ENCODE measurements around the gene SKA3.

The SKA3 gene

GRCh38 chr13:21134475-21134874, 41.9 kb downstream of the SKA3 start:
- DNase-seq (ENCODE audit: low read depth), result no peak
- no peak for TF ChIP-seq CTCF (IDR thresholded peaks at IDR 0.05; ENCODE audit: insufficient read depth, low read depth, low read length, missing control alignments)
- no peak overlapping the region for H3K4me3 ChIP-seq (ENCODE audit: low read length)

- TF ChIP-seq CTCF (IDR thresholded peaks at IDR 0.05; ENCODE audit: insufficient read depth, low read depth, low read length, missing control alignments), result no peak
- no peak for DNase-seq (ENCODE audit: low read depth)
- H3K4me3 ChIP-seq (ENCODE audit: low read length), result no peak overlapping the region
These were observed 43.3 kb downstream of the SKA3 start for GRCh38 chr13:21133077-21133476.

GRCh38 chr13:21130116-21130515, 46.2 kb downstream of the SKA3 start:
- no peak for TF ChIP-seq CTCF (IDR thresholded peaks at IDR 0.05; ENCODE audit: insufficient read depth, low read depth, low read length, missing control alignments)
- no peak overlapping the region for H3K4me3 ChIP-seq (ENCODE audit: low read length)
- DNase-seq (ENCODE audit: low read depth), result peak; percentile 10

GRCh38 chr13:21124852-21125251, 51.5 kb downstream of the SKA3 start:
- TF ChIP-seq CTCF (IDR thresholded peaks at IDR 0.05; ENCODE audit: insufficient read depth, low read depth, low read length, missing control alignments), result no peak
- no peak overlapping the region for H3K4me3 ChIP-seq (ENCODE audit: low read length)
- DNase-seq (ENCODE audit: low read depth), result peak; percentile 79

GRCh38 chr13:21123956-21124355, 52.4 kb downstream of the SKA3 start:
- no peak for TF ChIP-seq CTCF (IDR thresholded peaks at IDR 0.05; ENCODE audit: insufficient read depth, low read depth, low read length, missing control alignments)
- no peak for DNase-seq (ENCODE audit: low read depth)

GRCh38 chr13:21121616-21122015, 54.7 kb downstream of the SKA3 start:
- no peak overlapping the region for H3K4me3 ChIP-seq (ENCODE audit: low read length)
- DNase-seq (ENCODE audit: low read depth), result no peak
- TF ChIP-seq CTCF (IDR thresholded peaks at IDR 0.05; ENCODE audit: insufficient read depth, low read depth, low read length, missing control alignments), result no peak

More at GRCh38 chr13:21123956-21124355, 52.4 kb downstream of the SKA3 start:
- H3K4me3 ChIP-seq (ENCODE audit: low read length), result no peak overlapping the region

- no peak overlapping the region for H3K4me3 ChIP-seq (ENCODE audit: low read length)
- TF ChIP-seq CTCF (IDR thresholded peaks at IDR 0.05; ENCODE audit: insufficient read depth, low read depth, low read length, missing control alignments), result no peak
- DNase-seq (ENCODE audit: low read depth), result no peak
These were observed 56.2 kb downstream of the SKA3 start for GRCh38 chr13:21120191-21120590.

Data from epithelial cell of esophagus (primary cell).